GM21737 (cell line): ENCODE measurements around the gene SCFD1.

Source experiments
- ATAC-seq: cut with Tn5 transposase; IDR thresholded peaks from one replicate; pipeline ENCODE4 v1.9.1; 2021; ENCODE audit warnings: mild to moderate bottlenecking, moderate library complexity; ENCODE audit not compliant: unreplicated experiment

The SCFD1 gene

DNA sequence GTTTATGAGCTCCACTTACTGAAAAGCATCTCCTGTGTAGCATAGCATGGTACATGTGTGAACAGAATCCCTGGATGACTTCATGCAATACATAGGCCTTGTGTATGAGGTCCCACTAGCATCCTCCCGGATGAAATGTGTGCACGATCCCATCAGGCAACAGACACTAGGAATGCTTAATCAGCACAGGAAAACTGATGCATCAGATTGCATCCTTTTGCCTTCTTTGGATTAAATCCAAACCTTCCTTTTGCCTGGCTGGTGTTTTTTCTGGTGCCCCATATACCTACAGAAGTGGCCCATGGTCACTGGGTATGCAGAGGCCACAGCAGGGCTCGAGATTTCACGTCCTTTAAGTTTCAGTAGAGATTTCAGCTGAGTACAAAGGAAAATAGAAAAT is 131.3 kb downstream of the SCFD1 start:
- no peak for ATAC-seq

DNA sequence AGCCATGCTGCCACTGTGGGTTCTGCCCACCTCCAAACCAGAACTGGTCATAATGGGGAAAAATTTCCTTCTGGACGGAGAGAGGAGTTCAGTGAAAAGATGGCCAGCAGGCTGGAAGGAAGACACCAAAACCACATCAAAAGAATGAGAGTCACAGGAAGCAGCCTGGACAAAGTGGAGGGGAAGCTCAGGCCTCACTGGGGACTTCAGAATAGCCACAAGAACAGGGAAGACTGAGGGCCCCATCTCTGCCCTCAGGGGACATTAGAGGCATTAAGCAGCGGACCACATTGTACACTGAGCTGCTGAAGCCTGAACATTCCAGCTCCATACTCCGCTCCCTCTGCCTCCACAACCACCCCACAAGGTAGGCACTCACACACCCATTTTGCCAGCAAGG is 132.7 kb downstream of the SCFD1 start:
- no peak for ATAC-seq

DNA sequence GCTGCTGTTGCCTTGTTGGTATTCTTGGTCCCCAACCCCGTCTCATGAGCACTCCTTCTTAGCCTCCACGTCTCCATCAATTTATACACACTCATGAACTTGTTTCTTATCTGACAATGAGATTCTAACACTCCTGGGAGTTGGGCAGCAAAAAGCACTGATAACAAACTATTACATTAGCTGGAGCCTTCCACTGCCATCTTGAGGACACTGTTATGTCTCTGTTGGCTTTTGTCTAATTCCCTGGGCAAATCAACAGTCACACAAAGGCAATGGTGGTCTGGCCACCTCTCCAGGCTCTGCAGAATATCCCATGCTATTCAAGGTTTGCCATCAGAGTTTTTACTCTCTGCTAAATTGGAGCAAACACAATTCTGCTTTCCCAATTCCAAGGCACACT is 134.5 kb downstream of the SCFD1 start:
- no peak for ATAC-seq

DNA sequence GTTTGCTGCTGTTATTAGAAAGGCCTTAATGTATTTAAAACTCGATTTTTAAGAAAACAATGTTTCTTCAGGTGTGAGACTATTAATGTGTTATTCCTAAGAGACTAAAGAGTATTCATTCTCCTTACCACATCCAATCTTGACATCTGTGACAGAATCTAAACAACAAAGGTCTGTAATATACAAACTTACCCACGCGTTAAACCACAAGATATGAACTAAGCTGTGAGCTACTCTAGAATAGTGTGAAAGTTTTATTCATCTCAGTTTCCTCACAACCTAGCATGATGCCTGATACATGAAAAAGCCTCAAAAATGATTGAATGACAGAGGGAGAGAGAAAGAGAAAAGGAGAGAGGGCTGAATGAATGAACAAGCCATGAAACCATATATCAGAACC is 135.0 kb downstream of the SCFD1 start:
- ATAC-seq: no peak

GRCh38 chr14:30759172-30760125 is 137.3 kb downstream of the SCFD1 start:
- ATAC-seq: no peak

DNA sequence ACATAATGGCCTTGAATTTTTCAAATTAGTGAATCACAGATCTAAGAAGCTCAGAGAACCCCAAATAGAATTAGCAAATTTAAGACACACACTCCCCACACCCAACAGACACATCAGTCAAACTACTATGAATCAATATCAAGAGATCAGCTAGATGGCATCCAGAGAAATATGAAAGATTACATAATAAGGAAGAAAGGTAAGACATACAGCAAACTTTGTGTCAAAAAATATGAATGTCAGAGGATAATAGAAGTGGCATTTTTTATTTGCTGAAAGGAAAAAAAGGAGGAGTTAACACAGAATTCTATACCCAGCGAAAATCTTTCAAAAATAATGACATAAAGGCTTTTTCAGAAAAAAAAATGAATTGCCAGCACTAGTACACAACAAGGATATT is 141.8 kb downstream of the SCFD1 start:
- no peak for ATAC-seq

- ATAC-seq: no peak
These were observed 145.5 kb downstream of the SCFD1 start for GRCh38 chr14:30767624-30768023.

DNA sequence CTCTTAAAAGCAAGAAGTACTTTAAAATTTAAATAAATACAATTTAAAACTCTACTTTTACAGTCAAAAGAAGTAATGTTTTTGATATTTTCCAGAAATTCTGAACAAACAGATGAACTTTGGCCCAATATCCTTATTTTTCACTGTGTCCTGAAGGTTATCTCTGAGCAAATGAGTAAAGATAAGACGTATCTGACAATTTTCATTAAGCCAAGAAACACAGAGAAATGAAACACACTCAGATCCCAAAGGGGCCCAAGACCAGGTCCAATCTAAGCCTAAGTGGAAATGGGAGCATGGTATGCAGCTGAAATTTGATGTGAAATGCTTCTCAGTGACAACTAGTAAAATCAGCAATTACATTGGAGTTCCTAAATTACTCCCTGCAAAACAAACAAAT is 146.7 kb downstream of the SCFD1 start:
- ATAC-seq: no peak

- ATAC-seq: no peak
These were observed 148.3 kb downstream of the SCFD1 start for GRCh38 chr14:30770376-30770775.

DNA sequence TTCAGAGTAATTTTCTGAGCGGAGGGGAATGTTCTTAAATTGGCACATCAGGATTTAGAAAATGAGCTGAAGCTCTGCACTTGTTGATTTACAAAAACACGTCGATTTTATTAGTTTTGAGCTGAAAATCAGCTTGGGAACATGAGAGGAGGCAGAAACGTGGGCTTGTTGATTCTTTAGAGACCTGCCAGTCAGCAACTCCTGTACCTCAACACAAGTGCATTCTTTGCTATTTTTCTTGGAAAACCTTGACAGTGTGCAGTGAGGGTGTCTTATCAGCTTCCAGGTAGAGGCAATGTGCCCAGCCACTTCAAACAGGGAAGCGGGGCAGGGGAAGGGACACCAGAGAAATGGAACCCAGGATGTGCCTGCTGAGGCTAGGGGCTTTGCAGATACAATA is 149.5 kb downstream of the SCFD1 start:
- ATAC-seq: no peak

- ATAC-seq: no peak
These were observed 157.1 kb downstream of the SCFD1 start for GRCh38 chr14:30779210-30779609.
